Liver (tissue), 3 donors: ENCODE data around the gene HEBP2.

Experiments
- CTCF ChIP-seq: fragments of 150-350 bp; IDR thresholded peaks from 2 replicates; pipeline ENCODE4 v1.5.1; 2017; ENCODE audit warnings: improper control_type of control experiment, low read depth, low read length; ENCODE audit not compliant: missing input control
- EGR1 ChIP-seq, 2 donors: IDR thresholded peaks; 2 replicates each; pipeline ENCODE4 v1.6.1; 2016 to 2018; ENCODE audit warnings: antibody characterized with exemption in 2 of 2, low read depth in 2 of 2
- FOXA1 ChIP-seq: IDR thresholded peaks from 2 replicates; pipeline ENCODE4 v1.6.1; 2016; ENCODE audit warnings: antibody characterized with exemption
- FOXA2 ChIP-seq: IDR thresholded peaks from 2 replicates; pipeline ENCODE4 v1.6.1; 2016; ENCODE audit warnings: antibody characterized with exemption
- HNF4A ChIP-seq, 2 donors: conservative IDR thresholded peaks; 2 replicates each; pipeline ENCODE4 v1.6.1; 2016; ENCODE audit warnings: antibody characterized with exemption in 2 of 2, mild to moderate bottlenecking in 2 of 2
- JUND ChIP-seq, 2 donors: IDR thresholded peaks; 2 replicates each; pipeline ENCODE4 v1.6.1; 2016; ENCODE audit warnings: antibody characterized with exemption in 2 of 2
- MAX ChIP-seq: IDR thresholded peaks from 2 replicates; pipeline ENCODE4 v1.6.1; 2016; ENCODE audit warnings: antibody characterized with exemption
- RAD21 ChIP-seq, 2 donors: IDR thresholded peaks; 2 replicates each; pipeline ENCODE4 v1.6.1; 2016; ENCODE audit warnings: antibody characterized with exemption in 2 of 2, mild to moderate bottlenecking in 2 of 2
- REST ChIP-seq: IDR thresholded peaks from 2 replicates; pipeline ENCODE4 v1.6.1; 2016; ENCODE audit warnings: antibody characterized with exemption, mild to moderate bottlenecking
- RXRA ChIP-seq, 2 donors: IDR thresholded peaks; 2 replicates each; pipeline ENCODE4 v1.6.1; 2017 to 2018; ENCODE audit warnings: antibody characterized with exemption in 2 of 2, mild to moderate bottlenecking in 1 of 2
- TAF1 ChIP-seq: conservative IDR thresholded peaks from 2 replicates; pipeline ENCODE4 v1.6.1; 2016; ENCODE audit warnings: antibody characterized with exemption, mild to moderate bottlenecking
- YY1 ChIP-seq: IDR thresholded peaks from 2 replicates; pipeline ENCODE4 v1.6.1; 2016; ENCODE audit warnings: antibody characterized with exemption, mild to moderate bottlenecking
- ZBTB33 ChIP-seq: IDR thresholded peaks from 2 replicates; pipeline ENCODE4 v1.6.1; 2016; ENCODE audit warnings: antibody characterized with exemption
- TF ChIP-seq, protein P1 (sequence below): IDR thresholded peaks from 2 replicates; pipeline ENCODE4 v1.6.1; 2016; ENCODE audit warnings: antibody characterized with exemption
- donor health status: healthy.
- donor health status: healthy.

DNA sequence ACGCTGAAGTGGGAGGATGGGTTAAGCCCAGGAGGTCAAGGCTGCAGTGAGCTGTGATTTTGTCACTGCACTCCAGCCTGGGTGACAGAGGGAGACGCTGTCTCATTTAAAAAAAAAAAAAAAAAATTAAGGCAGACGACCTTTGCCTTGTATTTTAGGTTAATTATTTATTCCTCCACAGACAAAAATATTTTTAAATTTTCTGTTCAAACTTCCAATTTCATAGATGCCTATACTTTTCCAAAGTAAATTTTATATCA is 32.6 kb upstream of the HEBP2 start:
- TF ChIP-seq CTCF, result no peak
- TF ChIP-seq FOXA1, result no peak
- TF ChIP-seq, protein P1, sequence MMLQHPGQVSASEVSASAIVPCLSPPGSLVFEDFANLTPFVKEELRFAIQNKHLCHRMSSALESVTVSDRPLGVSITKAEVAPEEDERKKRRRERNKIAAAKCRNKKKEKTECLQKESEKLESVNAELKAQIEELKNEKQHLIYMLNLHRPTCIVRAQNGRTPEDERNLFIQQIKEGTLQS, result no peak
- TF ChIP-seq RXRA (IDR thresholded peaks at IDR 0.05), result peak; percentile 73 to 77
- no peak for TF ChIP-seq TAF1
- TF ChIP-seq MAX, result no peak
- TF ChIP-seq ZBTB33, result no peak
- TF ChIP-seq HNF4A (conservative IDR thresholded peaks at IDR 0.05), result peak; percentile 58 to 69
- no peak for TF ChIP-seq REST
- TF ChIP-seq YY1, result peak; percentile 15
- peak in 1 of 2 donors; percentile 18 for TF ChIP-seq RAD21 (IDR thresholded peaks at IDR 0.05)
- no peak for TF ChIP-seq FOXA2
- peak in 1 of 2 donors; percentile 50 for TF ChIP-seq JUND (IDR thresholded peaks at IDR 0.05)
- TF ChIP-seq EGR1 (IDR thresholded peaks at IDR 0.05; ENCODE audit: low read depth in 2 of 2), result peak in 1 of 2 donors; percentile 9
